ENCODE measurements around the gene MACROD2.

The MACROD2 gene

GRCh38 chr20:15039088-15039752 lies 1043.9 kb downstream of the MACROD2 start:
- TF ChIP-seq CTCF (IDR thresholded peaks at IDR 0.05; ENCODE audit: borderline replicate concordance, insufficient read depth, low read depth, low read length) = no peak
- H3K4me3 ChIP-seq (ENCODE audit: low read depth, low read length) = no peak overlapping the region

GRCh38 chr20:15042723-15043122 lies 1047.4 kb downstream of the MACROD2 start:
- H3K4me3 ChIP-seq (ENCODE audit: low read depth, low read length) = no peak overlapping the region
- no peak for TF ChIP-seq CTCF (IDR thresholded peaks at IDR 0.05; ENCODE audit: borderline replicate concordance, insufficient read depth, low read depth, low read length)

- no peak for TF ChIP-seq CTCF (IDR thresholded peaks at IDR 0.05; ENCODE audit: borderline replicate concordance, insufficient read depth, low read depth, low read length)
- H3K4me3 ChIP-seq (ENCODE audit: low read depth, low read length) = no peak overlapping the region
Measured at GRCh38 chr20:15045246-15045645, 1049.9 kb downstream of the MACROD2 start.

GRCh38 chr20:15047042-15047441 lies 1051.7 kb downstream of the MACROD2 start:
- TF ChIP-seq CTCF (IDR thresholded peaks at IDR 0.05; ENCODE audit: borderline replicate concordance, insufficient read depth, low read depth, low read length) = no peak
- H3K4me3 ChIP-seq (ENCODE audit: low read depth, low read length) = no peak overlapping the region

GRCh38 chr20:15047601-15048000 lies 1052.3 kb downstream of the MACROD2 start:
- no peak for TF ChIP-seq CTCF (IDR thresholded peaks at IDR 0.05; ENCODE audit: borderline replicate concordance, insufficient read depth, low read depth, low read length)
- H3K4me3 ChIP-seq (ENCODE audit: low read depth, low read length) = no peak overlapping the region

- H3K4me3 ChIP-seq (ENCODE audit: low read depth, low read length) = no peak overlapping the region
- no peak for TF ChIP-seq CTCF (IDR thresholded peaks at IDR 0.05; ENCODE audit: borderline replicate concordance, insufficient read depth, low read depth, low read length)
Measured at GRCh38 chr20:15056246-15056645, 1060.9 kb downstream of the MACROD2 start.

GRCh38 chr20:15058841-15059240 lies 1063.5 kb downstream of the MACROD2 start:
- H3K4me3 ChIP-seq (ENCODE audit: low read depth, low read length) = no peak overlapping the region
- no peak for TF ChIP-seq CTCF (IDR thresholded peaks at IDR 0.05; ENCODE audit: borderline replicate concordance, insufficient read depth, low read depth, low read length)

All from GM12875 (cell line).